Spleen (tissue), 7 donors: Measurements from ENCODE around the gene MAMLD1.

Experiments
- POLR2A ChIP-seq, 3 donors: fragments of 450-650 bp; IDR thresholded peaks; one replicate each; pipeline ENCODE4 v1.5.1; 2017; ENCODE audit warnings: antibody characterized with exemption in 3 of 3, mild to moderate bottlenecking in 1 of 3
- POLR2AphosphoS5 ChIP-seq, 3 donors: sonication (generic); formaldehyde crosslinking; IDR thresholded peaks; one replicate each; pipeline ENCODE4 v1.5.1; 2017; ENCODE audit warnings: antibody characterized with exemption in 3 of 3
- TF ChIP-seq, protein P1 (sequence below), 11 experiments: fragments of 200-600 bp in 7 of 11; fragments of 450-650 bp in 4 of 11; sonication (generic) in 4 of 11; IDR thresholded peaks in 8 of 11; conservative IDR thresholded peaks in 3 of 11; 1 replicate in 7 of 11; 2 replicates in 4 of 11; pipeline versions ENCODE4 v1.4.0 to v1.8.0; 2016 to 2021; ENCODE audit warnings: antibody characterized with exemption in 11 of 11, inconsistent platforms in 4 of 11, mild to moderate bottlenecking in 1 of 11
- donor health status: DM: no; HTN: no; CAD: no; lungs with moderate emphysema.
- donor health status: DM: no; HTN: no; CAD: no.
- donor health status: DM: no; HTN: no; CAD: no.

GRCh38 chrX:150544222-150544787 is 181.2 kb downstream of the MAMLD1 start:
- TF ChIP-seq, protein P1, sequence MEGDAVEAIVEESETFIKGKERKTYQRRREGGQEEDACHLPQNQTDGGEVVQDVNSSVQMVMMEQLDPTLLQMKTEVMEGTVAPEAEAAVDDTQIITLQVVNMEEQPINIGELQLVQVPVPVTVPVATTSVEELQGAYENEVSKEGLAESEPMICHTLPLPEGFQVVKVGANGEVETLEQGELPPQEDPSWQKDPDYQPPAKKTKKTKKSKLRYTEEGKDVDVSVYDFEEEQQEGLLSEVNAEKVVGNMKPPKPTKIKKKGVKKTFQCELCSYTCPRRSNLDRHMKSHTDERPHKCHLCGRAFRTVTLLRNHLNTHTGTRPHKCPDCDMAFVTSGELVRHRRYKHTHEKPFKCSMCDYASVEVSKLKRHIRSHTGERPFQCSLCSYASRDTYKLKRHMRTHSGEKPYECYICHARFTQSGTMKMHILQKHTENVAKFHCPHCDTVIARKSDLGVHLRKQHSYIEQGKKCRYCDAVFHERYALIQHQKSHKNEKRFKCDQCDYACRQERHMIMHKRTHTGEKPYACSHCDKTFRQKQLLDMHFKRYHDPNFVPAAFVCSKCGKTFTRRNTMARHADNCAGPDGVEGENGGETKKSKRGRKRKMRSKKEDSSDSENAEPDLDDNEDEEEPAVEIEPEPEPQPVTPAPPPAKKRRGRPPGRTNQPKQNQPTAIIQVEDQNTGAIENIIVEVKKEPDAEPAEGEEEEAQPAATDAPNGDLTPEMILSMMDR (IDR thresholded peaks at IDR 0.05 in 8 of 11, conservative IDR thresholded peaks at IDR 0.05 in 3 of 11) = no peak
- TF ChIP-seq POLR2A (IDR thresholded peaks at IDR 0.05) (no peak), POLR2AphosphoS5 (IDR thresholded peaks at IDR 0.05) (no peak)
